ENCODE data around the gene SEC14L6. TPM values are rescaled to one million over a fixed set of nuclear protein-coding genes. Genes with fewer than 3 reads are reported as not detected.
A peak's percentile ranks its signal among the peaks of the same experiment; 100 is the strongest.

The SEC14L6 gene
- total RNA-seq, 1 experiment from 2014 or later: 0.26 TPM

DNA sequence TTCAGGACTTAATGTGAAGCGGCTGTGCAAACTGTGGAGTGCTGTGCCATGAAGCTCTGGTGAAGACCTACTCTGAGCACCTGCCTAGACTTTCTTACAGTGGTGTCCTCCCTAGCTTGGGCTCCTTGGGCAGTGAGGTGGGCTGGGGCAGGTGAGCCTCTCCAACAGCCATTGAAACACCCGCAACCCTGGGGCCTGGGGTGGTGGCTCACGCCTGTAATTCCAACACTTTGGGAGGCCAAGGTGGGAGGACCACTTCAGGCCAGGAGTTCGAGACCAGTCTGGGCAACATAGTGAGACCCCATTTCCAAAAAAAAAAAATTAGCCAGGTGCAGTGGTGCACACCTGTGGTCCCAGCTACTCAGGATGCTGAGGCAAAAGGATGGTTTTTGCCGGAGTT lies 60.4 kb downstream of the SEC14L6 start:
- Mint-ChIP-seq H3K4me3 (ENCODE audit: low read depth, unreplicated experiment) (no peak overlapping the region), H3K9me3 (ENCODE audit: low read depth, unreplicated experiment) (no peaks in the 10 kb centered on the region), H3K36me3 (ENCODE audit: insufficient read depth, unreplicated experiment) (no peaks in the 10 kb centered on the region), H3K4me1 (ENCODE audit: low read depth, unreplicated experiment) (peaks cover 16% of the 10 kb centered on the region), H3K27ac (ENCODE audit: unreplicated experiment) (no peak overlapping the region), H3K27me3 (ENCODE audit: unreplicated experiment) (no peaks in the 10 kb centered on the region)
- no peak for DNase-seq
- intact Hi-C loops (cut with micrococcal nuclease; ENCODE audit: unreplicated experiment): loop anchor here (10.0 kb wide), 1 partner anchor 91 kb away; the partner anchor contains the start of gene SEC14L2
- TF ChIP-seq, protein P1, sequence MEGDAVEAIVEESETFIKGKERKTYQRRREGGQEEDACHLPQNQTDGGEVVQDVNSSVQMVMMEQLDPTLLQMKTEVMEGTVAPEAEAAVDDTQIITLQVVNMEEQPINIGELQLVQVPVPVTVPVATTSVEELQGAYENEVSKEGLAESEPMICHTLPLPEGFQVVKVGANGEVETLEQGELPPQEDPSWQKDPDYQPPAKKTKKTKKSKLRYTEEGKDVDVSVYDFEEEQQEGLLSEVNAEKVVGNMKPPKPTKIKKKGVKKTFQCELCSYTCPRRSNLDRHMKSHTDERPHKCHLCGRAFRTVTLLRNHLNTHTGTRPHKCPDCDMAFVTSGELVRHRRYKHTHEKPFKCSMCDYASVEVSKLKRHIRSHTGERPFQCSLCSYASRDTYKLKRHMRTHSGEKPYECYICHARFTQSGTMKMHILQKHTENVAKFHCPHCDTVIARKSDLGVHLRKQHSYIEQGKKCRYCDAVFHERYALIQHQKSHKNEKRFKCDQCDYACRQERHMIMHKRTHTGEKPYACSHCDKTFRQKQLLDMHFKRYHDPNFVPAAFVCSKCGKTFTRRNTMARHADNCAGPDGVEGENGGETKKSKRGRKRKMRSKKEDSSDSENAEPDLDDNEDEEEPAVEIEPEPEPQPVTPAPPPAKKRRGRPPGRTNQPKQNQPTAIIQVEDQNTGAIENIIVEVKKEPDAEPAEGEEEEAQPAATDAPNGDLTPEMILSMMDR (IDR thresholded peaks at IDR 0.05; ENCODE audit: unreplicated experiment): no peak
- BruUV-seq (replicated peaks): no TSS peak
- CTCF ChIA-PET: interaction anchor here (1.2 to 1.5 kb wide), 2 partner anchors 11 to 41 kb away, joined by 6 to 11 read pairs; no protein-coding TSS in a partner anchor

DNA sequence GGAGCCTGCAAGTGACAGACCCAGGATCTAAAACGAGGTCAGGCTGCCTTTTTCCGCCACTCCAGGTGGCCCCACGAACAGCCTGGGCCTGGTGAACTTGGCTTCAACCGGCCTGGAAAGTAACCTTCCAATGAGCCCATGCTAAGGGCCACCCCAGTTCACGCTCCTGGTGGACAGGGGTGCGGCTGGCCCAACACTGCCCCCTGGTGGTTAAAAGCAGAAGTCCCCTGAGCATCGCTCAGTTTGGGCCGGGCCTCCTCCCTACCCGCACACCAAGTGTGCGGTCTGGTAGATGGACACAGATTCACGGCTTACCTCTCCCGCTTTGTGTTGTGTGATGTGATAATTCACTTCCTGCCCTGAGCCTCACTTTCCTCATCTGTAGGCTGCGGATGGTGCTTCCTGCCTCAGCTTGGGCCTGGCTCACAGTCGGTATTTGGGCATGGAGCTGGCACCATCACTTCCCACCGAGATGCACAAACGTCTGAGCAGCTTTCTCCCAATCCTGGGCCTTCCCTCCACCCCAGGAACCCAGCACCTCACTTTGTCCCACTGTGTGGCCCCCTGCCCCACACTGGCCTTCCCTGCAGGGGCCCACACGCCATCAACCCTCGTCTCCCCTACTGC lies 61.1 kb downstream of the SEC14L6 start:
- Mint-ChIP-seq H3K4me3 (ENCODE audit: low read depth, unreplicated experiment) (no peak overlapping the region), H3K4me1 (ENCODE audit: low read depth, unreplicated experiment) (peaks cover 16% of the 10 kb centered on the region), H3K27me3 (ENCODE audit: unreplicated experiment) (peaks cover 2% of the 10 kb centered on the region), H3K27ac (ENCODE audit: unreplicated experiment) (no peak overlapping the region), H3K9me3 (ENCODE audit: low read depth, unreplicated experiment) (no peaks in the 10 kb centered on the region), H3K36me3 (ENCODE audit: insufficient read depth, unreplicated experiment) (no peaks in the 10 kb centered on the region)
- peak; percentile 78 for DNase-seq
- TF ChIP-seq, protein P1 (IDR thresholded peaks at IDR 0.05; ENCODE audit: unreplicated experiment): peak; percentile 97
- CTCF ChIA-PET: interaction anchor here (1.2 to 1.5 kb wide), 2 partner anchors 10 to 40 kb away, joined by 6 to 11 read pairs; no protein-coding TSS in a partner anchor
- no TSS peak for BruUV-seq (replicated peaks)
- intact Hi-C loops (cut with micrococcal nuclease; ENCODE audit: unreplicated experiment): loop anchor here (1.0 to 10.0 kb wide), 2 partner anchors 40 to 91 kb away; partner anchors contain the start of gene SEC14L2

DNA sequence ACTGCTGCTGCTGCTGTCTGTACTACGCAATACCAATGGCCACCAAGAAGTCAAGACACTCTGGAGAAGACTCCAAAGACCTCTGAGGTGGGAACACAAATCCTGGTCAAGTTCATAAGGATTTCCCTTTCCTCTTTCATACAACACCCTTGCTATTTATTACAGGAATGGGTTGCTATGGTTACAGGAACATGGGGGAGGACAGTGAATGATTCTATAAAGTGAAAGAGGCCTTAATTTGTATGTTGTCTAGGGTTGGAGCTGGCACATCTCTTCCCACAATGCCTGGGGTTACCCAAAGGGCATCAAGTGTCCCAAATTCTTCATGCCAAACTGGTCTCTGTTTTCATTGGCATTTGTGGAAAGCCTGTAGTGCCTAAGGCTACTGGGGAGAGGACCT lies 63.4 kb downstream of the SEC14L6 start:
- no peak for DNase-seq
- CTCF ChIA-PET: no interaction called here
- H3K4me1 Mint-ChIP-seq (ENCODE audit: low read depth, unreplicated experiment): peaks cover 16% of the 10 kb centered on the region
- peaks cover 22% of the 10 kb centered on the region for H3K27me3 Mint-ChIP-seq (ENCODE audit: unreplicated experiment)
- H3K36me3 Mint-ChIP-seq (ENCODE audit: insufficient read depth, unreplicated experiment): no peaks in the 10 kb centered on the region
- H3K9me3 Mint-ChIP-seq (ENCODE audit: low read depth, unreplicated experiment): no peaks in the 10 kb centered on the region
- no TSS peak for BruUV-seq (replicated peaks)
- intact Hi-C loops (cut with micrococcal nuclease; ENCODE audit: unreplicated experiment): loop anchor here (10.0 kb wide), 1 partner anchor 88 kb away; the partner anchor contains the start of gene SEC14L2
- TF ChIP-seq, protein P1 (IDR thresholded peaks at IDR 0.05; ENCODE audit: unreplicated experiment): no peak
- no peak overlapping the region for H3K27ac Mint-ChIP-seq (ENCODE audit: unreplicated experiment)
- H3K4me3 Mint-ChIP-seq (ENCODE audit: low read depth, unreplicated experiment): no peak overlapping the region

DNA sequence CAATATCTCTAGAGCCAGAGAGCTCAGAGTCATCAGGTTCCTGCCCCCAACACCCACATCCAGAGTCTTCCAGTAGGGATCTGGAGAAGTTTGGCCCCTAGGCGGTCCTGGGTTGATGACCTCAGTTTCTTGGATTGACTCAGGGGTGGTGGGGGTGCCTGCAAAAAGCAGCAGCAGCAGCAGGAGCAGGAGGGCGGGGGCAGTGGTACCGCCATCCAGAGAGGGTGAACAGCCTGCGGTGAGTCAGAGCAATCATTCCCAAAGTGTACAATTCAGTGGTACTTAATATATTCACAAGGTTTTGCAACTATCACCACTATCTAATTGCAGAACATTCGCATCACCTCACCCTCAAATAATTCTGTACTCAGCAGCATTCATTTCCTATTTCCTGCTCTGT lies 64.8 kb downstream of the SEC14L6 start:
- Mint-ChIP-seq H3K9me3 (ENCODE audit: low read depth, unreplicated experiment) (no peaks in the 10 kb centered on the region), H3K27me3 (ENCODE audit: unreplicated experiment) (peaks cover 37% of the 10 kb centered on the region), H3K4me3 (ENCODE audit: low read depth, unreplicated experiment) (no peak overlapping the region), H3K36me3 (ENCODE audit: insufficient read depth, unreplicated experiment) (no peaks in the 10 kb centered on the region), H3K27ac (ENCODE audit: unreplicated experiment) (no peak overlapping the region), H3K4me1 (ENCODE audit: low read depth, unreplicated experiment) (peaks cover 9% of the 10 kb centered on the region)
- no TSS peak for BruUV-seq (replicated peaks)
- DNase-seq: no peak
- TF ChIP-seq, protein P1 (IDR thresholded peaks at IDR 0.05; ENCODE audit: unreplicated experiment): no peak
- intact Hi-C loops (cut with micrococcal nuclease; ENCODE audit: unreplicated experiment): loop anchor here (10.0 kb wide), 1 partner anchor 87 kb away; the partner anchor contains the start of gene SEC14L2
- CTCF ChIA-PET: no interaction called here
